ENCODE results near the gene PPFIA3. TPM values are rescaled to one million over a fixed set of nuclear protein-coding genes. Genes with fewer than 3 reads are reported as not detected.

PPFIA3 gene
- total RNA-seq (2014; rRNA removed) (56.3 and 59.0 TPM in 2 replicates), Bru-seq, nascent RNA (percentile 55 among the genes with signal in this experiment), BruChase-seq, experiment 1, labeled RNA remaining after a 6-hour chase (percentile 71 among the genes with signal in this experiment), BruChase-seq, experiment 2, labeled RNA remaining after a 2-hour chase (percentile 65 among the genes with signal in this experiment)
- long read RNA-seq, partial matches to known transcripts: 45 of 75 reads
- long read RNA-seq, other reads (novel, unspliced or antisense): 22 of 75 reads

- no peaks in the 10 kb centered on the region for H3K79me2 ChIP-seq (ENCODE audit: low read length)
- H3K4me2 ChIP-seq (ENCODE audit: low read length): peak within 1 kb of the TSS; percentile 84
- CTCF ChIA-PET: interaction anchor here (0.6 kb wide), 1 partner anchor 8 kb away, joined by 3 read pairs; no protein-coding TSS in a partner anchor
- no peak for TF ChIP-seq CTCF (conservative IDR thresholded peaks at IDR 0.05; ENCODE audit: low read depth, low read length)
- TF ChIP-seq EZH2 (IDR thresholded peaks at IDR 0.05; ENCODE audit: low read length, unreplicated experiment): no peak
- no peak for TF ChIP-seq EZH2phosphoT487 (IDR thresholded peaks at IDR 0.05; ENCODE audit: borderline replicate concordance, low read length)
- DNase-seq (peak; percentile 46), ATAC-seq (peak; percentile 39)
- no peaks in the 10 kb centered on the region for H3K27me3 ChIP-seq (ENCODE audit: low read length)
- H3K9me2 ChIP-seq (replicated peaks; ENCODE audit: low read length): no peaks in the 10 kb centered on the region
- H3K9me3 ChIP-seq (ENCODE audit: low read length): no peaks in the 10 kb centered on the region
- intact Hi-C loops (cut with micrococcal nuclease): no loop called here
- peak within 1 kb of the TSS; percentile 75 for H3K4me3 ChIP-seq (ENCODE audit: low read length)
- H4K20me1 ChIP-seq (ENCODE audit: low read length): no peaks in the 10 kb centered on the region
- peaks cover 6% of the 10 kb centered on the region; the same call in 1 of the 2 replicates for H3K4me1 ChIP-seq (ENCODE audit: insufficient read depth, low read length)
- peak within 1 kb of the TSS; percentile 88 for H2AFZ ChIP-seq (ENCODE audit: low read length)
- POLR2A ChIA-PET (ENCODE audit: unreplicated experiment): interaction anchor here (0.5 kb wide), 1 partner anchor 102 kb away, joined by 3 read pairs; no protein-coding TSS in a partner anchor
- peak within 1 kb of the TSS; percentile 52; the same call in 1 of the 2 replicates for H3K27ac ChIP-seq (ENCODE audit: low read length)
- no peaks in the 10 kb centered on the region for H3K36me3 ChIP-seq (ENCODE audit: low read depth, low read length)
- no peaks in the 10 kb centered on the region for H3F3A ChIP-seq (ENCODE audit: low read length, unreplicated experiment)
- no TSS peak for BruUV-seq (replicated peaks)
- H3K9ac ChIP-seq (ENCODE audit: low read length): peak within 1 kb of the TSS; percentile 70
Observed at GRCh38 chr19:49119411-49120324, at the start of gene PPFIA3. PPFIA3 (plus strand) TSS chr19:49119544; CDS start chr19:49127874, 8,330 bp downstream.

GRCh38 chr19:49070416-49070815 is 48.9 kb upstream of the PPFIA3 start:
- H4K20me1 ChIP-seq (ENCODE audit: low read length): no peaks in the 10 kb centered on the region
- BruUV-seq (replicated peaks): no TSS peak
- H3K79me2 ChIP-seq (ENCODE audit: low read length): no peaks in the 10 kb centered on the region
- DNase-seq (no peak), ATAC-seq (no peak)
- no peak overlapping the region for H3K9ac ChIP-seq (ENCODE audit: low read length)
- H3K4me2 ChIP-seq (ENCODE audit: low read length): no peak overlapping the region
- no peaks in the 10 kb centered on the region for H3K9me3 ChIP-seq (ENCODE audit: low read length)
- H3K36me3 ChIP-seq (ENCODE audit: low read depth, low read length): no peaks in the 10 kb centered on the region
- intact Hi-C loops (cut with micrococcal nuclease): loop anchor here (10.0 kb wide), 1 partner anchor 76 kb away; the partner anchor contains the start of genes GYS1 and RUVBL2
- H2AFZ ChIP-seq (ENCODE audit: low read length): no peak overlapping the region
- POLR2A ChIA-PET (ENCODE audit: unreplicated experiment): no interaction called here
- H3K9me2 ChIP-seq (replicated peaks; ENCODE audit: low read length): no peaks in the 10 kb centered on the region
- H3K27me3 ChIP-seq (ENCODE audit: low read length): 0 out of 2 replicates have a peak, but pooled peaks cover 7% of the 10 kb centered on the region
- no peaks in the 10 kb centered on the region for H3K4me1 ChIP-seq (ENCODE audit: insufficient read depth, low read length)
- H3F3A ChIP-seq (ENCODE audit: low read length, unreplicated experiment): no peaks in the 10 kb centered on the region
- no peak for TF ChIP-seq CTCF (conservative IDR thresholded peaks at IDR 0.05; ENCODE audit: low read depth, low read length)
- TF ChIP-seq EZH2 (IDR thresholded peaks at IDR 0.05; ENCODE audit: low read length, unreplicated experiment): no peak
- no peak for TF ChIP-seq EZH2phosphoT487 (IDR thresholded peaks at IDR 0.05; ENCODE audit: borderline replicate concordance, low read length)
- H3K27ac ChIP-seq (ENCODE audit: low read length): no peak overlapping the region
- CTCF ChIA-PET: interaction anchor here (0.6 kb wide), 1 partner anchor 77 kb away, joined by 4 read pairs; the partner anchor contains the start of gene RUVBL2
- no peak overlapping the region for H3K4me3 ChIP-seq (ENCODE audit: low read length)

All from PC-3 (cell line).